Thymus (tissue), 11 donors: ENCODE measurements around the gene CYRIA. TPM values are rescaled to one million over a fixed set of nuclear protein-coding genes. Genes with fewer than 3 reads are reported as not detected.

Source experiments
- DNase-seq, 9 donors: peaks; one replicate each; pipeline ENCODE4 v3.0.0-alpha.2; 2013; ENCODE audit warnings: low spot score in 9 of 9, low read depth in 6 of 9, missing footprints in 1 of 9
- H3K27ac ChIP-seq, 2 donors: one replicate each; pipeline ENCODE4 v1.5.1; 2013; ENCODE audit warnings: control low read depth in 1 of 2, low read depth in 1 of 2, low read length in 1 of 2, mild to moderate bottlenecking in 1 of 2, moderate library complexity in 1 of 2
- H3K27me3 ChIP-seq, 2 donors: one replicate each; pipeline ENCODE4 v1.5.1; 2013; ENCODE audit warnings: low read length in 1 of 2; ENCODE audit not compliant: control insufficient read depth in 2 of 2, insufficient read depth in 1 of 2
- H3K36me3 ChIP-seq, 2 donors: one replicate each; pipeline ENCODE4 v1.5.1; 2013; ENCODE audit warnings: low read length in 1 of 2, mild to moderate bottlenecking in 1 of 2, moderate library complexity in 1 of 2; ENCODE audit not compliant: control insufficient read depth in 2 of 2, insufficient read depth in 2 of 2
- H3K4me1 ChIP-seq, 2 donors: one replicate each; pipeline ENCODE4 v1.5.1; 2013; ENCODE audit warnings: low read length in 2 of 2; ENCODE audit not compliant: control insufficient read depth in 2 of 2, insufficient read depth in 2 of 2
- H3K4me3 ChIP-seq, 2 donors: one replicate each; pipeline ENCODE4 v1.5.1; 2013; ENCODE audit warnings: low read length in 2 of 2, control low read depth in 1 of 2, mild to moderate bottlenecking in 1 of 2
- H3K9me3 ChIP-seq, 2 donors: one replicate each; pipeline ENCODE4 v1.5.1; 2013; ENCODE audit warnings: low read length in 1 of 2, mild to moderate bottlenecking in 1 of 2; ENCODE audit not compliant: control insufficient read depth in 2 of 2, insufficient read depth in 1 of 2
- WGBS: extraction: QIAGEN DNeasy Blood & Tissue Kit; methylation state at CpG from one replicate; pipeline ENCODE4 v1.1.7; 2013; 5-methylcytosine and 5-hydroxymethylcytosine counted together
- polyA plus RNA-seq: library from polyadenylated mRNA; stranded (reverse); fragments of 200-250 nt; gene quantifications from one replicate; pipeline ENCODE4 v1.2.3, GENCODE V29; 2013
- total RNA-seq: library from RNA; stranded (reverse); fragments of 120-200 nt; gene quantifications from one replicate; pipeline ENCODE4 v1.2.4, GENCODE V29; 2013
- donor health status: healthy.

CYRIA gene
- total and polyA plus RNA-seq, 2 donors = 4.0 to 7.2 TPM

DNA sequence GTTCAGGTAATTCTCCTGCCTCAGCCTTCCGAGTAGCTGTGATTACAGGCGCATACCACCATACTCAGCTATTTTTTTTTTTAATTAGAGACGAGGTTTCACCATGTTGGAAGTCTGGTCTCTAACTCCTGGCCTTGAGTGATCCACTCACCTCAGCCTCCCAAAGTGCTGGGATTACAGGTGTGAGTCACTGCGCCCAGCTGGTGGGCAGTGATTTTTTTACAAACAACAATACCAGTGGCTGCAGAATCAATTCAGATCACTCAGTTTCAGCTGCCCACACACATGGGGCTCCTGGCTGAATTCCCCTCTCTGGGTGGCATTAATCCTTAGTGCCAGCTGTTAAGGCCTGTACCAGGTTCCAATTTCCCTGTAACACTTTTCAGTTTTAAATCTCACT lies 13.3 kb upstream of the CYRIA start:
- Histone ChIP-seq H3K27ac (no peak overlapping the region), H3K4me1 (no peaks in the 10 kb centered on the region), H3K4me3 (no peak overlapping the region), H3K27me3 (no peaks in the 10 kb centered on the region), H3K9me3 (no peaks in the 10 kb centered on the region), H3K36me3 (no peaks in the 10 kb centered on the region)
- DNase-seq = no peak
- 96% methylated on average over 4 of the region's 4 CpGs for WGBS

DNA sequence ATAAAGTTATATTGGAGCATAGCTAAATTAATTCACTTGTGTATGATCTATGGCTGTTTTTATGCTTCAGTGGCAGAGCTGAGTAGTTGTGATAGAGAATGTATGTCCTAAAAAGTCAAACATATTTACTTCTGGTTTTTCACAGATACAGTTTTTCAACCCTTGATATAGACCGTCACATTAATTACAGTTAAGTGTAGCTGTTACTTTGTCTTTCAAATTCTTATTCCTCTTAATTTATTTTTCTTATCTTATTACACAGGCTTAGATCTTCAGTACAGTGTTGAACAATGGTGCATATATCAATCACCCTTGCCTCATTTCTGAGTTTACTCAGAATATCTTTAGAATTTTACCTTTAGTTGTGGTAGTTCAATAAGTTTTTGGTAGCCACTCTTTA lies 12.2 kb upstream of the CYRIA start:
- no peaks in the 10 kb centered on the region for H3K36me3 ChIP-seq
- WGBS = 93% methylated on average over 1 of the region's 1 CpG
- no peak overlapping the region for H3K27ac ChIP-seq
- no peaks in the 10 kb centered on the region for H3K27me3 ChIP-seq
- no peaks in the 10 kb centered on the region for H3K9me3 ChIP-seq
- H3K4me1 ChIP-seq = no peaks in the 10 kb centered on the region
- no peak overlapping the region for H3K4me3 ChIP-seq
- no peak for DNase-seq

DNA sequence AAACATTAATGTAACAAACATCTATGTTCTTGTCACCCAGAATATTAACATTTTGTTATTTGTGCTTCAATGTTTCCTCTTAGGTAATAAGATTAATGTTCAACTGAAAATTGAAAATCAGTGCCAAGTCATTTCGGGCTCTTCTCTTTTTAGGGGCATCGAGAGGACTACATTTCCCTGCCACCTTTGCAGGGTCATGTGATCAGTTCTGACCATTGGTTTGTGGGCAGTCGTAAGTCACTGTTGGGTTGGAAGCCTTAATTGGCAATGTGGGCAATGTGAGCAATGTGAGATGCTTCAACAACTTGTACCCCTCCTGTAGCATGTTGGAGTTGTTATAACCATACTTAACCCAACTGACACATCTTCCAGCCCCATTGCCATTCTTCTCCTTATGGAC lies 10.1 kb upstream of the CYRIA start:
- H3K4me1 ChIP-seq = no peaks in the 10 kb centered on the region
- H3K27ac ChIP-seq = no peak overlapping the region
- H3K27me3 ChIP-seq = no peaks in the 10 kb centered on the region
- no peaks in the 10 kb centered on the region for H3K9me3 ChIP-seq
- 93% methylated on average over 3 of the region's 3 CpGs for WGBS
- DNase-seq = no peak
- H3K36me3 ChIP-seq = no peaks in the 10 kb centered on the region
- no peak overlapping the region for H3K4me3 ChIP-seq

DNA sequence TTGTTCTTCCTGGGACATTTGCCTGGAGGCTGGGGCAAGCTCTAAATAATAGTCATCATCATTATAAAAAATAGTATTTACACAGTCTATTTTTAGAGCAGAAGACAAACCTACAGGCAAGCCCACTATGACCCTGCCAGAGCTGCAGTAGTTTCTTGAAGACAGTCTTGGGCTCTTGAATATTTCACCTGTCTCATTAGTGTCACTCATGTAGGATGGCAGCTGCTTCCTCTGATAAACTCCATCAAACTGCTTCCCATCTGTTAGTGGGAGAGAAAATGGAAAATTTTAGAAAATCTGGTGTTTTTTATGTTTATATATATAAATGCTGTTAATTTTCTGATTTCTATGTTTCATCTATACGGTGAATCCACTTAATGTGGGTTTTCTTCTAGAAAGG lies 8.5 kb upstream of the CYRIA start:
- DNase-seq = no peak
- 96% methylated on average over 1 of the region's 1 CpG for WGBS
- Histone ChIP-seq H3K27ac (no peak overlapping the region), H3K27me3 (no peaks in the 10 kb centered on the region), H3K36me3 (no peaks in the 10 kb centered on the region), H3K4me3 (no peak overlapping the region), H3K9me3 (no peaks in the 10 kb centered on the region), H3K4me1 (no peaks in the 10 kb centered on the region)

DNA sequence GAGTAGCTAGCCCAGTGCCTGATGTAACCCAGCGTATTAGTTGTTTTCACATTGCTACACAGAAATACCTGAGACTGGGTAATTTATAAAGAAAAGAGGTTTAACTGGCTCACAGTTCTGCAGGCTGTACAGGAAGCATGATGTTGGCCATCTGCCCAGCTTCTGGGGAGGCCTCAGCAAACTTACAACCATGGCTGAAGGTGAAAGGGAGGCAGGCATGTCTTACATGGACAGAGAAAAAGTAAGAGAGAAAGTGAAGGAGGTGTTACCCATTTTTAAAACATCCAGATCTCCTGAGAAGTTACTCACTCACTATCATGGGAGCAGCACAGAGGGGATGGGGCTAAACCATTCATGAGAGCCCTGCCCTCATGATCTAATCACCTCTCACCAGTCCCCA lies 6.1 kb upstream of the CYRIA start:
- Histone ChIP-seq H3K4me3 (no peak overlapping the region), H3K27me3 (peaks cover 0 to 3% of the 10 kb centered on the region in 2 donors), H3K9me3 (no peaks in the 10 kb centered on the region), H3K36me3 (no peaks in the 10 kb centered on the region), H3K27ac (no peak overlapping the region), H3K4me1 (no peaks in the 10 kb centered on the region)
- no peak for DNase-seq
- WGBS = 100% methylated on average over 1 of the region's 1 CpG

DNA sequence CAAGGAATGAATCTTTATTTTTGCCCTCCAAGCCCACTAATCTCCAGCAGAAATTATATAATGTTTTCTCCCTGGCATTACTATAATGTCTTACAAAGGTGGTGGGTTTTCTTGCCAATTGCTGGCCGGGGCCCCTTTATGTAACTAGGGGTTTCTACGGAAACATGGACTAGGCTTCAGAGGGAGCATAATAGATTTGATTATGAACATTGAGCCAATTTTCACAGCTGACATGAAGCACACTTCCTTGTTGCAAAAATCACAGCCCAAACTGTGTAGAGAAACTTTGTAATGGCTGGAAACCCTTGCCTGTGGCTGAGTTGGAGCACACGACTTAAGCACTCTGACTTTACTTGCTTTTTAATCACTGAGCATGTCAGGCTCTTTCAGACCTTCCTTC lies 3.8 kb upstream of the CYRIA start:
- WGBS = 93% methylated on average over 3 of the region's 3 CpGs
- Histone ChIP-seq H3K9me3 (no peaks in the 10 kb centered on the region), H3K4me3 (no peak overlapping the region), H3K27ac (no peak overlapping the region), H3K4me1 (peaks cover 0 to 17% of the 10 kb centered on the region in 2 donors), H3K36me3 (no peaks in the 10 kb centered on the region), H3K27me3 (peaks cover 12 to 24% of the 10 kb centered on the region in 2 donors)
- DNase-seq = no peak

DNA sequence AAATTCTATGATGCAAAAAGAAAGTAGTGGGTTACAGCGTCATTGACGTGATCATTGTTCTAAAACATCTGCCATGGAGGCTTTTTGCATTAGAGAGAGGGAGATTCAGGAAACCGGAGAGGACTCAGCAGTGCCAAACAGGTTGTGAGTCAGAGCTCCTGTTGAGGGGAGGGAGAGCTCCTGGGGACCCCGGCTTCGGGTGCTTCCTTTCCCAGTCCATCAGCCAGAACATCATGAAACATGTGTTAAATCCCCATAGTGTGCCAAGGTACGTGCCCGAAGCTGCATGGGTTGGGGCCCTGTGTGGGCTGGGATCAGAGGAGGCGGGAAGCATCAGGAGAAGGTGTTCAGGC lies 791 bp upstream of the CYRIA start:
- Histone ChIP-seq H3K4me1 (peaks cover 0 to 30% of the 10 kb centered on the region in 2 donors), H3K9me3 (no peaks in the 10 kb centered on the region), H3K36me3 (no peaks in the 10 kb centered on the region), H3K27me3 (peaks cover 15 to 29% of the 10 kb centered on the region in 2 donors), H3K4me3 (no peak overlapping the region), H3K27ac (peak overlapping the region in 1 of 2 donors; percentile 62)
- 59% methylated on average over 8 of the region's 8 CpGs for WGBS
- DNase-seq = no peak

DNA sequence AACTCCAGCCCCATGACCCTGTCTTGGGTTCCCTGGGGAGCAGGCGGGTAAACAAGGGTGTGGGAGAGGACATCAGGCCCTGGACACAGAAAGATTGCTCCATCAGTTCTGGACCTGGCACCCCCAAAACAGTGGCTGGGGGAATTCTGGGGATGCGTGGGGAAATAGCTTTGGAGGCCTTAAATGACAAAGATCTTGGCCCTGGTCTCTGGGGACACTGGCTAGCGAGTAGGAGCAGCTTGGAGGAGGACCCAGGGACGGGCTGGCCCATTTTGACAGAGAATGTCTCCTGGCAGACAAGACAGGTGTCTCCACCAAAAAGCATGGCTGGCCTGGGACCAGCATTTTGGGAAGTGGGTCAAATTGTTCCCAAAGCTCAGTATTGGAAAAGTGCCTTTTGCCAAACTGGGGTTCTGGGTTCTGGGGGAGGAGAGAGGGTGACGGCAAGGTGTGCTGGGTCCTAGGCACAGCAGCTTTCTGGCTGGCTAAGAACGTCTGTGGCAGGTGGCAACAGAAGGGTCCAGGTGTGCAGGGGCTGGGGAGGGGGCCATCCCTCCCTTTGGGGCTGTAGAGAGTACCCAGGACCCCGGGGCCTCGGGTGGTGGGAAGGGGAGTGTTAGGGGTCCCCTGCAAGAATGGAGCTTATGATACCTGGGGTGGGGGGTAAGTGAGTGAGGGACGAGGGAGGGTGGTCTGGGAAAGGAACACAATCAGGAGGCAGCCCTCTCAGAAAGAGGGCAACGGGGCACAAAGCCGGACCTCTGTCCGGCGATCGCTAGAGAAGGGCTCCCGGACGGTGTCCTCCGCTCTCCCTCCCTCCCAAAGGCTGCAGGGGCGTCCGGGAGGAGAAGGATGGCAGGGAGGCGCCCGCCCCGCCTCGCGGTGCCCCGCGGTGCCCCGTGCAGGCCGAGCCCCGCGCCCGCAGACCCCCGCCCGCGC lies 556 bp downstream of the CYRIA start:
- Histone ChIP-seq H3K27me3 (peaks cover 15 to 29% of the 10 kb centered on the region in 2 donors), H3K4me1 (peaks cover 0 to 30% of the 10 kb centered on the region in 2 donors), H3K27ac (peak overlapping the region; percentile 15 to 37), H3K9me3 (no peaks in the 10 kb centered on the region), H3K4me3 (peak overlapping the region; percentile 34 to 48), H3K36me3 (no peaks in the 10 kb centered on the region)
- DNase-seq = no peak
- WGBS = 14% methylated on average over 34 of the region's 34 CpGs

DNA sequence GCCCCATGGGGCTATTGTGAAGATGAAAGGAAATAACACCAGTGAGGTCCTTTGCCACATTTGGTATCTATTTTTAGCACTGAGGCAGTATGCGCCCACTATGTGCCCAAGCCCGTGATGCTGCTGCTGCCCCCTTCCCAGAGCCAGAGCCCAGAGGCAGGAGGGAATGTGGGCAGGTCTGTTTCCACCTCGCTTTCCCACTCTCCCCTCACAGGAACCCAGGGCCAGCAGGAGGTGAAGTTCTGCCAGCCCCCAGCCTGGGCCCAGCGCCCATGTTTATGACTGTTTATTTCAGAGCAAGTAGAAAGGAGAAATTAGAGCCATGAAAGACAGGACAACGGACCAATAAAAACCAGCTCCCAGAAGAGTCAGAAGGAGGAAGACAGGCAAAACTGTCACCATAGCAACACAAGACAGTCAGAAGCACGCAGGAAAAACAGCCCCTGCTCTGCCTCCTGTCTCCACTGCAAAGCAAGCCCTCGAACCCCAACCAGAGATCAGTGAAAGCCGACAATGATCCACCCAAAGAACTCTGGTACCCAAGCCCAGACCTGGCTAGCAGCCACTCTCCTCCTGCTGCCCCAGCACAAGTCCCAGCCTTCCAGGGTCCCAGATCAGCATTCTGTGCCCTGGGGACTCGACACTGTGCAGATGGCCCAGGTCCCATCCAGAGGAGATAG lies 1.4 kb downstream of the CYRIA start:
- Histone ChIP-seq H3K4me1 (peaks cover 0 to 32% of the 10 kb centered on the region in 2 donors), H3K9me3 (no peaks in the 10 kb centered on the region), H3K27ac (peak overlapping the region in 1 of 2 donors; percentile 37), H3K4me3 (peak overlapping the region; percentile 5 to 34), H3K27me3 (peaks cover 15 to 29% of the 10 kb centered on the region in 2 donors), H3K36me3 (no peaks in the 10 kb centered on the region)
- peak in 6 of 9 donors; percentile 33 to 59 (median 44) for DNase-seq
- WGBS = 50% methylated on average over 9 of the region's 9 CpGs
